HepG2 (cell line): Measurements from ENCODE around the gene IL27RA. TPM values are rescaled to one million over a fixed set of nuclear protein-coding genes. Genes with fewer than 3 reads are reported as not detected.

Experiments
- ATAC-seq: fragments of 200-7000 bp; cut with Tn5 transposase; 3 replicates; pipeline ENCODE4 v1.9.1; 2020; ENCODE audit warnings: mild to moderate bottlenecking, moderate library complexity
- BruUV-seq: library from RNA; stranded (reverse); fragments of 400-500 nt; replicated peaks from 2 replicates; lab custom pipeline; 2021; lab: Mats Ljungman, UMichigan
- CTCF ChIA-PET: fragments of 300-600 bp; formaldehyde crosslinking; extraction: SDS; loops from one replicate; lab custom pipeline; 2021; ENCODE audit warnings: low total read pairs, inconsistent platforms, low intra/inter-chr PET ratio; lab: Yijun Ruan, JAX
- POLR2A ChIA-PET: fragments of 350-600 bp; sonication (Branson Sonifier 250); formaldehyde crosslinking; loops from one replicate; lab custom pipeline; 2020; ENCODE audit warnings: antibody characterized with exemption, inconsistent platforms; lab: Yijun Ruan, JAX
- DNase-seq: peaks from one replicate; pipeline ENCODE4 v3.0.0-alpha.2; 2015; ENCODE audit warnings: low spot score
- FAIRE-seq: peaks from 3 replicates; lab custom pipeline; 2011; peaks lifted over from hg19 to GRCh38; lab: Jason Lieb, UNC
- H2AFZ ChIP-seq: one replicate; pipeline ENCODE4 v1.6.1; 2011; ENCODE audit warnings: low read length, inconsistent platforms
- H3K27ac ChIP-seq: fragments of 300-600 bp; 3 replicates; pipeline ENCODE4 v1.8.0; 2011; ENCODE audit warnings: mixed run types, mild to moderate bottlenecking, mixed read lengths, low read length, inconsistent platforms; ENCODE audit not compliant: insufficient read depth; ENCODE audit errors: extremely low read length
- H3K27me3 ChIP-seq, 2 experiments: fragments of 200-600 bp in 1 of 2; 2 replicates in 1 of 2; 3 replicates in 1 of 2; pipeline versions ENCODE4 v1.6.0 to v1.8.0; 2011; ENCODE audit warnings: low read length in 2 of 2, mild to moderate bottlenecking in 2 of 2, moderate library complexity in 2 of 2, inconsistent platforms in 1 of 2; ENCODE audit not compliant: insufficient read depth in 2 of 2, control insufficient read depth in 1 of 2
- H3K36me3 ChIP-seq, 2 experiments: fragments of 200-600 bp in 1 of 2; replicated peaks in 1 of 2; 2 replicates in 1 of 2; 3 replicates in 1 of 2; pipeline versions ENCODE4 v1.5.1 to v1.8.0; 2011; ENCODE audit warnings: low read length in 2 of 2, inconsistent platforms in 1 of 2; ENCODE audit not compliant: insufficient read depth in 2 of 2, control insufficient read depth in 1 of 2
- H3K4me1 ChIP-seq: 2 replicates; pipeline ENCODE4 v1.5.1; 2012; ENCODE audit warnings: low read length, inconsistent platforms; ENCODE audit not compliant: insufficient read depth
- H3K4me2 ChIP-seq: 2 replicates; pipeline ENCODE4 v1.6.0; 2011; ENCODE audit warnings: low read depth, low read length, inconsistent platforms
- H3K4me3 ChIP-seq, 3 experiments: fragments of 200-600 bp in 1 of 3; sonication (generic), shearing (Covaris generic) in 1 of 3; replicated peaks in 1 of 3; 2 replicates each; pipeline ENCODE4 v1.5.1; 2011 to 2016; ENCODE audit warnings: low read length in 3 of 3, inconsistent platforms in 2 of 3, low read depth in 2 of 3, mild to moderate bottlenecking in 2 of 3, control low read depth in 1 of 3, mixed read lengths in 1 of 3; ENCODE audit not compliant: insufficient read depth in 1 of 3
- H3K79me2 ChIP-seq: one replicate; pipeline ENCODE4 v1.6.1; 2011; ENCODE audit warnings: low read length, inconsistent platforms; ENCODE audit not compliant: insufficient read depth
- H3K9ac ChIP-seq: 2 replicates; pipeline ENCODE4 v1.6.0; 2011; ENCODE audit warnings: mild to moderate bottlenecking, low read depth, low read length, inconsistent platforms; ENCODE audit not compliant: insufficient read depth
- H3K9me3 ChIP-seq: 2 replicates; pipeline ENCODE4 v1.5.1; 2012; ENCODE audit warnings: mild to moderate bottlenecking, low read length
- H4K20me1 ChIP-seq: 2 replicates; pipeline ENCODE4 v1.6.0; 2011; ENCODE audit warnings: inconsistent platforms, mild to moderate bottlenecking, low read length, moderate library complexity; ENCODE audit not compliant: insufficient read depth
- AGO2 ChIP-seq: fragments of 200-400 bp; formaldehyde crosslinking; optimal IDR thresholded peaks from 2 replicates; pipeline ENCODE3; 2017; ENCODE audit warnings: mild to moderate bottlenecking, low read depth, low read length, moderate library complexity
- DDIT3 ChIP-seq: sonication (generic); formaldehyde crosslinking; IDR thresholded peaks from 2 replicates; pipeline ENCODE4 v1.4.0; 2020; ENCODE audit warnings: mild to moderate bottlenecking, missing genetic modification reagents
- ZNF12 ChIP-seq: sonication (generic); formaldehyde crosslinking; IDR thresholded peaks from 2 replicates; pipeline ENCODE4 v1.5.0; 2020; ENCODE audit warnings: missing genetic modification reagents
- ZNF687 ChIP-seq: sonication (generic); formaldehyde crosslinking; IDR thresholded peaks from 2 replicates; pipeline ENCODE4 v1.5.1; 2020; ENCODE audit warnings: mild to moderate bottlenecking, missing genetic modification reagents, moderate library complexity
- ZSCAN22 ChIP-seq: sonication (generic); formaldehyde crosslinking; IDR thresholded peaks from 2 replicates; pipeline ENCODE4 v1.4.0; 2020; ENCODE audit warnings: mild to moderate bottlenecking, missing genetic modification reagents
- WGBS: methylation state at CpG from one replicate; pipeline ENCODE4 v1.1.6; 2017; ENCODE audit warnings: low lambda C conversion rate; 5-methylcytosine and 5-hydroxymethylcytosine counted together
- in situ Hi-C: cut with HindIII; loops from 2 replicates; pipeline ENCODE4 v1.10.0; 2017; ENCODE audit warnings: low pct_unique_long_range_greater_than_20kb; ENCODE audit not compliant: extremely low pct_ligation_motif_present
- intact Hi-C: fragments of 100-400 bp; cut with micrococcal nuclease; formaldehyde crosslinking; loops from one replicate; pipeline ENCODE4 v1.10.0; 2022; ENCODE audit not compliant: unreplicated experiment
- polyA plus RNA-seq, 8 experiments: library from polyadenylated mRNA; depleted of rRNA in 3 of 8; stranded (reverse) in 7 of 8; unstranded in 1 of 8; fragments of >200 nt; fragmentation: Illumina TruSeq in 4 of 8; extraction: Trizol in 4 of 8; gene quantifications; 2 replicates each; pipeline versions ENCODE4 v1.2.1 to v1.2.3, GENCODE V29; 2011 to 2016; ENCODE audit warnings: low read depth in 4 of 8, missing spikeins in 1 of 8, mixed read lengths in 1 of 8; ENCODE audit not compliant: insufficient read depth in 1 of 8
- total RNA-seq, 5 experiments: library from RNA; depleted of rRNA; stranded (reverse); fragments of >200 nt; fragmentation: Illumina TruSeq; extraction: Trizol; gene quantifications; 2 replicates each; pipeline ENCODE4 v1.2.3, GENCODE V29; 2016; ENCODE audit warnings: low read depth in 1 of 5

IL27RA gene
- total and polyA plus RNA-seq, 2 of the 13 experiments (the other 11 are each of a cell fraction or from before 2014, with no cell fraction given) = 3.5 to 8.1 TPM

GRCh38 chr19:14053032-14053431 lies 21.5 kb downstream of the IL27RA start:
- H3K36me3 ChIP-seq = no peaks in the 10 kb centered on the region
- DNase-seq (no peak), ATAC-seq (no peak), FAIRE-seq (no peak)
- BruUV-seq = no TSS peak
- 81% methylated on average over 3 of the region's 3 CpGs for WGBS
- in situ Hi-C loops = loop anchor here (25.0 kb wide), 1 partner anchor 291 kb away; the partner anchor contains the start of genes C19orf53 and MRI1
- no peak overlapping the region for H3K9ac ChIP-seq
- ChIA-PET CTCF (no interaction called here), POLR2A (interaction anchor here (1.1 kb wide), 1 partner anchor 18 kb away, joined by 3 read pairs; no protein-coding TSS in a partner anchor)
- H3K4me1 ChIP-seq = no peaks in the 10 kb centered on the region
- H3K9me3 ChIP-seq = peaks cover 4% of the 10 kb centered on the region
- no peak overlapping the region for H3K4me3 ChIP-seq
- H2AFZ ChIP-seq = no peak overlapping the region
- no peaks in the 10 kb centered on the region for H3K27me3 ChIP-seq
- intact Hi-C loops = no loop called here
- H3K4me2 ChIP-seq = no peak overlapping the region
- TF ChIP-seq ZSCAN22 (CRISPR knock-in tag) = no peak
- no peak for TF ChIP-seq DDIT3
- peak; percentile 97 for TF ChIP-seq ZNF12 (CRISPR knock-in tag)
- H4K20me1 ChIP-seq = no peaks in the 10 kb centered on the region
- H3K27ac ChIP-seq = no peak overlapping the region
- no peaks in the 10 kb centered on the region for H3K79me2 ChIP-seq

GRCh38 chr19:14053500-14053899 lies 21.9 kb downstream of the IL27RA start:
- DNase-seq (no peak), ATAC-seq (no peak), FAIRE-seq (no peak)
- Histone ChIP-seq H3K9me3 (peaks cover under 1% of the 10 kb centered on the region; the same call in 1 of the 2 replicates), H3K4me1 (no peaks in the 10 kb centered on the region), H3K79me2 (no peaks in the 10 kb centered on the region), H2AFZ (no peak overlapping the region), H3K27me3 (no peaks in the 10 kb centered on the region), H3K36me3 (no peaks in the 10 kb centered on the region), H3K4me3 (no peak overlapping the region), H3K27ac (no peak overlapping the region), H3K4me2 (no peak overlapping the region), H4K20me1 (no peaks in the 10 kb centered on the region), H3K9ac (no peak overlapping the region)
- CTCF ChIA-PET = no interaction called here
- 72% methylated on average over 7 of the region's 11 CpGs for WGBS
- intact Hi-C loops = no loop called here
- BruUV-seq = no TSS peak
- POLR2A ChIA-PET = interaction anchor here (1.1 kb wide), 1 partner anchor 18 kb away, joined by 3 read pairs; no protein-coding TSS in a partner anchor
- in situ Hi-C loops = loop anchor here (25.0 kb wide), 1 partner anchor 291 kb away; the partner anchor contains the start of genes C19orf53 and MRI1
- peak; percentile 53 for TF ChIP-seq AGO2
- TF ChIP-seq ZNF687 (CRISPR knock-in tag) = no peak
